Activated T-helper 1 cell treated with anti-CD3 and anti-CD28 coated beads, Interleukin-12 subunit alpha, Interleukin-12 subunit beta, Interleukin-2, Interleukin-4 antibody, amounts not matched to agents 30 ng/mL and 10 ng/mL and 1 ng/mL, durations not matched to agents 14 hours and 24 hours and 36 hours (primary cell): Measurements from ENCODE around the gene MRO. TPM values are rescaled to one million over a fixed set of nuclear protein-coding genes. Genes with fewer than 3 reads are reported as not detected.

Experiments
- total RNA-seq: library from RNA; stranded (reverse); gene quantifications from 2 replicates; pipeline ENCODE4 v1.2.3, GENCODE V29; 2022

MRO gene
- total RNA-seq, 1 donor from 2014 or later = not detected

Other genes with a start within 250 kb of the MRO start
- 122 and 129 TPM in 2 replicates for gene ME2, start 59.1 kb upstream of the MRO start, total RNA-seq
- gene ELAC1, start 148.0 kb upstream of the MRO start, total RNA-seq = 6.7 and 7.7 TPM in 2 replicates
- gene SMAD4, start 210.2 kb upstream of the MRO start, total RNA-seq = 84.4 and 88.7 TPM in 2 replicates